Activated T-cell treated with anti-CD3 and anti-CD28 coated beads, Interleukin-2, amount 50 U/mL, for 24 hours (primary cell): Measurements from ENCODE around the gene C5orf63.

Experiments
- DNase-seq: peaks from one replicate; pipeline ENCODE4 v3.0.0-alpha.2; 2020
- H3K27ac Mint-ChIP-seq: 2 replicates; pipeline ENCODE4 v1.8.0; 2020; ENCODE audit warnings: mild to moderate bottlenecking, mixed read lengths
- H3K27me3 Mint-ChIP-seq: 2 replicates; pipeline ENCODE4 v1.8.0; 2020; ENCODE audit warnings: mixed read lengths
- H3K36me3 Mint-ChIP-seq: 2 replicates; pipeline ENCODE4 v1.8.0; 2020; ENCODE audit warnings: low read depth, mixed read lengths
- H3K4me1 Mint-ChIP-seq: 2 replicates; pipeline ENCODE4 v1.8.0; 2020; ENCODE audit warnings: low read depth, mixed read lengths
- H3K4me3 Mint-ChIP-seq: 2 replicates; pipeline ENCODE4 v1.8.0; 2020; ENCODE audit warnings: mild to moderate bottlenecking, moderate library complexity, mixed read lengths
- H3K9me3 Mint-ChIP-seq: 2 replicates; pipeline ENCODE4 v1.8.0; 2020; ENCODE audit warnings: mixed read lengths

Gene C5orf63

DNA sequence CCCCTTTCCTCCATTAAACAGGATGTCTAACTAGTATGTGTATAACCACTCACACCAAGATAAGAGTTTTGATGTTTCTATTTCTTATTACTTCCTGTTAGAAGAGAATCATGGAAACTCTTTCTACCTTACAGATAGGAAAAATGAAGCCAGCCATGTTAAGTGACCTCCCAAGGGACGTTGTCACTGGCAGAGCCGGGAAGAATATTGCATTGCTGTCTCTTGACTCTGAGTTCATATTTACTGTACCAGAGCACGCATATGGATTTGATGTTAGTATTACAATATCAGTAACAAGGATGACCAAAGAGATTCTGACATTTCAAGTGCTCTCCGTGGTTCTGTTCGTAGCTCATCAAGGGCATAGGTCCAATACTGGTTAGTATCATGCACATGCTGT, 12.5 kb upstream of the C5orf63 start:
- H3K4me1 Mint-ChIP-seq = peaks cover 8% of the 10 kb centered on the region
- H3K27ac Mint-ChIP-seq = no peak overlapping the region
- no peak overlapping the region for H3K4me3 Mint-ChIP-seq
- DNase-seq = no peak
- H3K36me3 Mint-ChIP-seq = no peaks in the 10 kb centered on the region
- H3K27me3 Mint-ChIP-seq = no peaks in the 10 kb centered on the region
- no peaks in the 10 kb centered on the region for H3K9me3 Mint-ChIP-seq

DNA sequence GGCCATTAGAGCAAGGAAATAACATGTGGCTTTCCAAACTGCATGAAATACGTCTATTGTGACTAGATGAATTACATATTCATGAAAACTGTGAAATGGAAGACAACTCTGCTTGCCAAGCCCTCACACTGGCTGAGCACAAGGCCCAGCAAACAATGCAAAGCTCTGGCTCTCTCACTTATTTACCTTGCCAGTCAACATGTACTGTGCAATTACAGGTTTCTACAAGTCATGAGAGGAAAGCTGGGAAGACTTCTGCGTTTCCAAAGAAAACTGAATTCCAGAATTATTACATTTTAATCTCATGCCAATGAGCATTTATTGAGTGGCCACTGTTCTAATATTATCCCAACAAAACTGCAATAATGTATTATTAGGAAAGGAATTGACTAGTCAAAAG, 12.1 kb upstream of the C5orf63 start:
- no peaks in the 10 kb centered on the region for H3K9me3 Mint-ChIP-seq
- no peak overlapping the region for H3K4me3 Mint-ChIP-seq
- H3K4me1 Mint-ChIP-seq = peaks cover 8% of the 10 kb centered on the region
- H3K36me3 Mint-ChIP-seq = no peaks in the 10 kb centered on the region
- no peaks in the 10 kb centered on the region for H3K27me3 Mint-ChIP-seq
- no peak overlapping the region for H3K27ac Mint-ChIP-seq
- no peak for DNase-seq

GRCh38 chr5:127084656-127085055, 11.4 kb upstream of the C5orf63 start:
- peaks cover 8% of the 10 kb centered on the region for H3K4me1 Mint-ChIP-seq
- DNase-seq = no peak
- no peak overlapping the region for H3K27ac Mint-ChIP-seq
- H3K36me3 Mint-ChIP-seq = no peaks in the 10 kb centered on the region
- no peaks in the 10 kb centered on the region for H3K27me3 Mint-ChIP-seq
- H3K4me3 Mint-ChIP-seq = no peak overlapping the region
- H3K9me3 Mint-ChIP-seq = no peaks in the 10 kb centered on the region

GRCh38 chr5:127083711-127084110, 10.4 kb upstream of the C5orf63 start:
- H3K9me3 Mint-ChIP-seq = no peaks in the 10 kb centered on the region
- no peaks in the 10 kb centered on the region for H3K27me3 Mint-ChIP-seq
- H3K4me1 Mint-ChIP-seq = peaks cover 2% of the 10 kb centered on the region
- H3K36me3 Mint-ChIP-seq = no peaks in the 10 kb centered on the region
- no peak overlapping the region for H3K27ac Mint-ChIP-seq
- no peak overlapping the region for H3K4me3 Mint-ChIP-seq
- DNase-seq = no peak

DNA sequence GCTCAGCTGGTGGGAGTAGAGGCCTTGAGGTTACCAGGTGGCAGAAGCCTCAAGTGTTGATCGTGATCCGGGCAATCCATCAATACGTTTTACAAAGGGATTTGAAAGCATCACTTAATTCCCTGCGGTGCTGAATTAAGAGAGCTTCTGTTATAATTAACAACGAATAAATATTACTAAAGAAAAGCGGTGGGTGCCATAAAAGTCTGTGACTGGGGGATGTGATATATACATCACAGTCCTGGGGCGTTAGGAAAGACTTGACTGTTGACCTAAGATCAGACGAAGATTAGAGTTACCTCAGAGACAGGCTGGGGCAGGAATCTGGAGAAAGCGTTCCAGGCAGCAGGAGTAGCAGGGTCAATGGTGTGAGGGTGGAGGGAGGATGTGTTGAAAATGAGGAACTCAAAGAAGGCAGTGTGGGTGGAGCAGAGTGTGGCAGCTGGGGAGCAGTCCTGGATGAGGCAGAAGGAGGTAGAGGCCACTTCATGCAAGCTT, 6.7 kb upstream of the C5orf63 start:
- DNase-seq = no peak
- H3K9me3 Mint-ChIP-seq = no peaks in the 10 kb centered on the region
- no peaks in the 10 kb centered on the region for H3K4me1 Mint-ChIP-seq
- no peak overlapping the region for H3K27ac Mint-ChIP-seq
- no peaks in the 10 kb centered on the region for H3K36me3 Mint-ChIP-seq
- H3K4me3 Mint-ChIP-seq = no peak overlapping the region
- no peaks in the 10 kb centered on the region for H3K27me3 Mint-ChIP-seq

GRCh38 chr5:127077366-127077765, 4.1 kb upstream of the C5orf63 start:
- Mint-ChIP-seq H3K36me3 (peaks cover 5% of the 10 kb centered on the region), H3K27ac (no peak overlapping the region), H3K4me3 (no peak overlapping the region), H3K9me3 (peaks cover 5% of the 10 kb centered on the region), H3K4me1 (peaks cover 14% of the 10 kb centered on the region), H3K27me3 (no peaks in the 10 kb centered on the region)
- no peak for DNase-seq

- peaks cover 5% of the 10 kb centered on the region for H3K9me3 Mint-ChIP-seq
- no peaks in the 10 kb centered on the region for H3K27me3 Mint-ChIP-seq
- no peak overlapping the region for H3K4me3 Mint-ChIP-seq
- peaks cover 19% of the 10 kb centered on the region for H3K4me1 Mint-ChIP-seq
- DNase-seq = no peak
- peaks cover 5% of the 10 kb centered on the region for H3K36me3 Mint-ChIP-seq
- H3K27ac Mint-ChIP-seq = no peak overlapping the region
Observed at GRCh38 chr5:127076315-127077129, 3.2 kb upstream of the C5orf63 start.

DNA sequence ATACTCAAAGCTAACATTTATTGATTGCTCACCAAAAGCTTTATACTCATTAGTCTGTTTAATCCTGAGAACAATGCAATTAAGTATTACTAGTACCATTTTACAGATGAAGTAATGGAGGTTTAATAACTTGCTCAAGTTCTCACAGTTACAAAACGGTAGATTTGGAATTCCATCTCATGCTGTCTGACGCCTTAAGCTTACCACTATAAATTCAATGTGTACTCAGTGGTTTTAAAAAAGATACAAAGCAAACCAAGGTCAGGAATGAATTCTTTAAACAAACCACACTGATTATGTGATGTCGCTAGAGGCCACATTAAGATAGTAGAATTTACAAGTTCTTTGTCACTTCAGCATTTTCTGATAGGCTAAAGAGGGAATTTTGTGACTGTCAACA, 1.2 kb upstream of the C5orf63 start:
- H3K36me3 Mint-ChIP-seq = peaks cover 21% of the 10 kb centered on the region
- no peak for DNase-seq
- H3K4me3 Mint-ChIP-seq = no peak overlapping the region
- peaks cover 5% of the 10 kb centered on the region for H3K9me3 Mint-ChIP-seq
- H3K27ac Mint-ChIP-seq = no peak overlapping the region
- no peaks in the 10 kb centered on the region for H3K27me3 Mint-ChIP-seq
- peaks cover 19% of the 10 kb centered on the region for H3K4me1 Mint-ChIP-seq

- Mint-ChIP-seq H3K4me1 (peaks cover 19% of the 10 kb centered on the region), H3K4me3 (no peak overlapping the region), H3K27me3 (no peaks in the 10 kb centered on the region), H3K9me3 (peaks cover 5% of the 10 kb centered on the region), H3K36me3 (peaks cover 30% of the 10 kb centered on the region), H3K27ac (no peak overlapping the region)
- no peak for DNase-seq
Observed at GRCh38 chr5:127070243-127070642, 3.1 kb downstream of the C5orf63 start.

DNA sequence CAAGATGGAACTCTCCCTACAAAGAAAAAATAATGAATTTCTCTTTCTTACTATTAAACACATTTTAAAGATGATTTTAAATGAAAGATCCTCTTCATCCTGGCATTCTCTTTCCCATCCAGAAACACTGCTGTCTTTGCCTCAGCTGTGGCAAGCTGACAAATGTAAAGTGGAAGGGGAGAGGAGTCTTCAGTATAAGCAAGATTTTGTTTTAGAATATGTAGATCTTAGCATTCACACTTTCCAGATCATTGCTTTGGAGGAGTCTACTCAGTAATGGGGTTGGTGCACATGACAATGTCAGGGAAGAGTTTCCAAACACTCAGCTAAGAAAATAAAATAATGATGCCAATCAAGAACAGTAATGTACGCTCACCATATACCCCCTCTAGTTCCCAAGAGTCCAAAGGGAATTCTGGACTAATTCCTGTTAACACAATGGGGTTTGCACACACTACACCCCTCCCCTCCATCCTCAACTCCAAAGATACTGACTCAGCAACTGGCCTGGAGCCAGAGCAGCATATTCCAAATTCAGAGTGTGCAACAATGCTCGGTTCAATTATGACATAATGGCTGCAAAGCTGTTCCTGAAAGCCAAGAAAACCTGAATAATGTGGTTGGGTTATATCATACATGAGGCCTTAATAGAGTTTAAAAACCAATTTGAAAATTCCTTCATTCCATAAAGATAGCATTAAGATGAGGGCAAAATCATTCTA, 4.6 kb downstream of the C5orf63 start:
- no peak overlapping the region for H3K27ac Mint-ChIP-seq
- H3K4me1 Mint-ChIP-seq = peaks cover 16% of the 10 kb centered on the region
- DNase-seq = no peak
- H3K9me3 Mint-ChIP-seq = peaks cover under 1% of the 10 kb centered on the region
- peaks cover 30% of the 10 kb centered on the region for H3K36me3 Mint-ChIP-seq
- no peaks in the 10 kb centered on the region for H3K27me3 Mint-ChIP-seq
- H3K4me3 Mint-ChIP-seq = no peak overlapping the region

- Mint-ChIP-seq H3K27me3 (no peaks in the 10 kb centered on the region), H3K27ac (no peak overlapping the region), H3K9me3 (no peaks in the 10 kb centered on the region), H3K36me3 (peaks cover 28% of the 10 kb centered on the region), H3K4me1 (no peaks in the 10 kb centered on the region), H3K4me3 (no peak overlapping the region)
- DNase-seq = no peak
Observed at GRCh38 chr5:127066721-127067120, 6.6 kb downstream of the C5orf63 start.

GRCh38 chr5:127064253-127064840, 9.0 kb downstream of the C5orf63 start:
- Mint-ChIP-seq H3K27ac (no peak overlapping the region), H3K27me3 (no peaks in the 10 kb centered on the region), H3K4me1 (peaks cover 9% of the 10 kb centered on the region), H3K4me3 (no peak overlapping the region), H3K36me3 (peaks cover 11% of the 10 kb centered on the region), H3K9me3 (no peaks in the 10 kb centered on the region)
- DNase-seq = no peak

GRCh38 chr5:127063257-127063913, 9.9 kb downstream of the C5orf63 start:
- DNase-seq = no peak
- Mint-ChIP-seq H3K4me3 (no peak overlapping the region), H3K27me3 (no peaks in the 10 kb centered on the region), H3K9me3 (no peaks in the 10 kb centered on the region), H3K4me1 (peaks cover 9% of the 10 kb centered on the region), H3K27ac (no peak overlapping the region), H3K36me3 (peaks cover 12% of the 10 kb centered on the region)

DNA sequence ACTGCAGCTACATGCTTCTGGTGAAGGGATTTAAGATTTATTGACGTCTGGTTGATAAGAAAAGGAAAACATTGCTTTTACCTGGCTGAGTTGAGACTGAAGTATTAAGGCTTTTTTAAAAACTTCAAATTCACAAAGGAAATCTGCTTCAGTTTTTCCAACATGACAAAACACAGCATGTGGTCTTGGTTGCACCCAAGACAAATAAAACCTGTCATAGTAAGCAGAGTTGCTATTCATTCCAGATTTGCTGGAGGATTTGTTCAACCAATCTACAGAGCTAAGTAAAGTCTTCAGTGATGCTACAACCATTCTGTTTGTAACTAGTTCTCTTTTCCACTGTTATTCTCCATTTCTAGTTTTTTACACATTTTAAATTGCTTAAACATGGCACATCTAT, 11.3 kb downstream of the C5orf63 start:
- Mint-ChIP-seq H3K4me3 (no peak overlapping the region), H3K4me1 (peaks cover 9% of the 10 kb centered on the region), H3K9me3 (no peaks in the 10 kb centered on the region), H3K36me3 (peaks cover 23% of the 10 kb centered on the region), H3K27me3 (no peaks in the 10 kb centered on the region), H3K27ac (no peak overlapping the region)
- DNase-seq = no peak
